H9 (cell line): ENCODE results near the gene LMLN. TPM values are rescaled to one million over a fixed set of nuclear protein-coding genes. Genes with fewer than 3 reads are reported as not detected.

ENCODE experiments used
- DNase-seq: peaks from one replicate; pipeline ENCODE4 v3.0.0-alpha.2; 2017
- H2AFZ ChIP-seq: one replicate; pipeline ENCODE4 v1.6.1; 2013; ENCODE audit warnings: mild to moderate bottlenecking, low read length, control low read depth, moderate library complexity
- H2AK5ac ChIP-seq: 2 replicates; pipeline ENCODE4 v1.6.1; 2013; ENCODE audit warnings: low read length, control low read depth, mixed read lengths; ENCODE audit not compliant: insufficient read length
- H2BK120ac ChIP-seq: one replicate; pipeline ENCODE4 v1.6.1; 2013; ENCODE audit warnings: low read depth, mild to moderate bottlenecking, low read length, control low read depth, inconsistent platforms; ENCODE audit not compliant: poor library complexity, severe bottlenecking
- H2BK12ac ChIP-seq: 2 replicates; pipeline ENCODE4 v1.6.1; 2013; ENCODE audit warnings: low read length, control low read depth, mixed read lengths, low read depth; ENCODE audit not compliant: insufficient read length
- H2BK15ac ChIP-seq: 2 replicates; pipeline ENCODE4 v1.6.1; 2013; ENCODE audit warnings: low read depth, low read length, control low read depth
- H2BK20ac ChIP-seq: one replicate; pipeline ENCODE4 v1.6.1; 2013; ENCODE audit warnings: low read depth, mild to moderate bottlenecking, low read length, control low read depth, inconsistent platforms; ENCODE audit not compliant: poor library complexity, severe bottlenecking
- H2BK5ac ChIP-seq: 2 replicates; pipeline ENCODE4 v1.6.1; 2013; ENCODE audit warnings: low read length, control low read depth, mixed read lengths; ENCODE audit not compliant: insufficient read length
- H3K14ac ChIP-seq: 2 replicates; pipeline ENCODE4 v1.6.1; 2013; ENCODE audit warnings: low read length, control low read depth; ENCODE audit not compliant: insufficient read depth
- H3K18ac ChIP-seq: 2 replicates; pipeline ENCODE4 v1.6.1; 2013; ENCODE audit warnings: low read depth, mild to moderate bottlenecking, mixed read lengths, low read length, control low read depth; ENCODE audit not compliant: insufficient read length
- H3K23ac ChIP-seq: 2 replicates; pipeline ENCODE4 v1.6.1; 2013; ENCODE audit warnings: low read length, control low read depth, mixed read lengths, low read depth; ENCODE audit not compliant: insufficient read length
- H3K23me2 ChIP-seq: 2 replicates; pipeline ENCODE4 v1.6.1; 2013; ENCODE audit warnings: low read depth, mild to moderate bottlenecking, mixed read lengths, low read length, control low read depth; ENCODE audit not compliant: insufficient read length, poor library complexity, severe bottlenecking
- H3K27ac ChIP-seq: 2 replicates; pipeline ENCODE4 v1.5.1; 2013; ENCODE audit warnings: low read length, control low read depth, mixed read lengths, low read depth; ENCODE audit not compliant: insufficient read length
- H3K27me3 ChIP-seq: 2 replicates; pipeline ENCODE4 v1.6.1; 2013; ENCODE audit warnings: low read length, control low read depth, inconsistent platforms; ENCODE audit not compliant: insufficient read depth
- H3K4ac ChIP-seq: 2 replicates; pipeline ENCODE4 v1.6.1; 2013; ENCODE audit warnings: low read depth, mild to moderate bottlenecking, control low read depth, inconsistent platforms, low read length, moderate library complexity
- H3K4me1 ChIP-seq: 2 replicates; pipeline ENCODE4 v1.6.1; 2013; ENCODE audit warnings: low read length, control low read depth, inconsistent platforms; ENCODE audit not compliant: insufficient read depth
- H3K4me2 ChIP-seq: 2 replicates; pipeline ENCODE4 v1.6.1; 2013; ENCODE audit warnings: low read length, control low read depth, mixed read lengths; ENCODE audit not compliant: insufficient read length, insufficient read depth
- H3K56ac ChIP-seq: 2 replicates; pipeline ENCODE4 v1.6.1; 2013; ENCODE audit warnings: low read depth, mild to moderate bottlenecking, mixed read lengths, low read length, control low read depth; ENCODE audit not compliant: insufficient read length
- H3K79me1 ChIP-seq: 2 replicates; pipeline ENCODE4 v1.6.1; 2013; ENCODE audit warnings: low read depth, mild to moderate bottlenecking, moderate library complexity, low read length, control low read depth, inconsistent platforms; ENCODE audit not compliant: insufficient read depth, poor library complexity, severe bottlenecking
- H3K79me2 ChIP-seq: 2 replicates; pipeline ENCODE4 v1.6.1; 2013; ENCODE audit warnings: low read length, control low read depth, inconsistent platforms; ENCODE audit not compliant: insufficient read depth
- H3K9ac ChIP-seq: 2 replicates; pipeline ENCODE4 v1.6.1; 2013; ENCODE audit warnings: low read length, control low read depth, mixed read lengths; ENCODE audit not compliant: insufficient read length; ENCODE audit errors: extremely low read depth
- H3K9me3 ChIP-seq: one replicate; pipeline ENCODE4 v1.6.1; 2013; ENCODE audit warnings: low read depth, low read length, inconsistent platforms; ENCODE audit not compliant: control insufficient read depth
- H3T11ph ChIP-seq: one replicate; pipeline ENCODE4 v1.6.1; 2013; ENCODE audit warnings: mild to moderate bottlenecking, low read length, control low read depth, inconsistent platforms
- H4K20me1 ChIP-seq: one replicate; pipeline ENCODE4 v1.6.1; 2013; ENCODE audit not compliant: control insufficient read depth, insufficient read length, insufficient read depth
- H4K5ac ChIP-seq: 2 replicates; pipeline ENCODE4 v1.6.1; 2013; ENCODE audit warnings: low read depth, mild to moderate bottlenecking, mixed read lengths, low read length, control low read depth; ENCODE audit not compliant: insufficient read length
- H4K8ac ChIP-seq: replicated peaks from 2 replicates; pipeline ENCODE4 v1.6.1; 2013; ENCODE audit warnings: low read length, control low read depth, mixed read lengths, low read depth; ENCODE audit not compliant: insufficient read length
- H4K91ac ChIP-seq: 2 replicates; pipeline ENCODE4 v1.6.1; 2013; ENCODE audit warnings: low read depth, mild to moderate bottlenecking, moderate library complexity, mixed read lengths, low read length, control low read depth; ENCODE audit not compliant: insufficient read length
- H3K27ac Mint-ChIP-seq, 3 experiments: 2 replicates in 2 of 3; 3 replicates in 1 of 3; pipeline ENCODE4 v1.8.0; 2020 to 2021; ENCODE audit warnings: mixed read lengths in 3 of 3, mild to moderate bottlenecking in 1 of 3, moderate library complexity in 1 of 3
- H3K27me3 Mint-ChIP-seq: 2 replicates; pipeline ENCODE4 v1.8.0; 2021; ENCODE audit warnings: low read depth, mild to moderate bottlenecking, moderate library complexity, mixed read lengths
- H3K36me3 Mint-ChIP-seq, 3 experiments: 2 replicates in 2 of 3; 3 replicates in 1 of 3; pipeline ENCODE4 v1.8.0; 2020 to 2021; ENCODE audit warnings: low read depth in 3 of 3, mixed read lengths in 3 of 3; ENCODE audit not compliant: insufficient read depth in 1 of 3
- H3K4me1 Mint-ChIP-seq, 2 experiments: 2 replicates each; pipeline ENCODE4 v1.8.0; 2020; ENCODE audit warnings: mixed read lengths in 2 of 2
- H3K4me3 Mint-ChIP-seq, 2 experiments: 2 replicates in 1 of 2; 3 replicates in 1 of 2; pipeline ENCODE4 v1.8.0; 2020 to 2021; ENCODE audit warnings: mild to moderate bottlenecking in 2 of 2, mixed read lengths in 2 of 2, moderate library complexity in 1 of 2
- H3K9me3 Mint-ChIP-seq, 2 experiments: 2 replicates in 1 of 2; 3 replicates in 1 of 2; pipeline ENCODE4 v1.8.0; 2020; ENCODE audit warnings: mild to moderate bottlenecking in 2 of 2, mixed read lengths in 2 of 2, moderate library complexity in 1 of 2
- WGBS: extraction: QIAGEN DNeasy Blood & Tissue Kit; methylation state at CpG from one replicate; pipeline ENCODE4 v1.1.7; 2013; ENCODE audit warnings: missing lambda C conversion rate, low lambda C conversion rate, mixed read lengths; ENCODE audit not compliant: insufficient read length; ENCODE audit errors: extremely low coverage; 5-methylcytosine and 5-hydroxymethylcytosine counted together
- total RNA-seq: library from RNA; stranded (reverse); gene quantifications from 2 replicates; pipeline ENCODE4 v1.2.1, GENCODE V29; 2021
- TF ChIP-seq, protein P1 (sequence below): fragments of 200-600 bp; sonication (generic); conservative IDR thresholded peaks from 3 replicates; pipeline ENCODE4 v1.8.0; 2021; ENCODE audit warnings: antibody characterized with exemption, mild to moderate bottlenecking

LMLN gene
- total RNA-seq, 1 experiment from 2014 or later, result 3.8 TPM

- H3K4me1 ChIP-seq, result no peaks in the 10 kb centered on the region
- no peaks in the 10 kb centered on the region for H3K9me3 Mint-ChIP-seq
Observed at GRCh38 chr3:198065897-198066296, 105.9 kb downstream of the LMLN start.

More at GRCh38 chr3:198065897-198066296, 105.9 kb downstream of the LMLN start:
- H3K23ac ChIP-seq, result no peak overlapping the region
- H3K4me1 Mint-ChIP-seq, result peaks cover 6% of the 10 kb centered on the region in 2 experiments
- TF ChIP-seq, protein P1, sequence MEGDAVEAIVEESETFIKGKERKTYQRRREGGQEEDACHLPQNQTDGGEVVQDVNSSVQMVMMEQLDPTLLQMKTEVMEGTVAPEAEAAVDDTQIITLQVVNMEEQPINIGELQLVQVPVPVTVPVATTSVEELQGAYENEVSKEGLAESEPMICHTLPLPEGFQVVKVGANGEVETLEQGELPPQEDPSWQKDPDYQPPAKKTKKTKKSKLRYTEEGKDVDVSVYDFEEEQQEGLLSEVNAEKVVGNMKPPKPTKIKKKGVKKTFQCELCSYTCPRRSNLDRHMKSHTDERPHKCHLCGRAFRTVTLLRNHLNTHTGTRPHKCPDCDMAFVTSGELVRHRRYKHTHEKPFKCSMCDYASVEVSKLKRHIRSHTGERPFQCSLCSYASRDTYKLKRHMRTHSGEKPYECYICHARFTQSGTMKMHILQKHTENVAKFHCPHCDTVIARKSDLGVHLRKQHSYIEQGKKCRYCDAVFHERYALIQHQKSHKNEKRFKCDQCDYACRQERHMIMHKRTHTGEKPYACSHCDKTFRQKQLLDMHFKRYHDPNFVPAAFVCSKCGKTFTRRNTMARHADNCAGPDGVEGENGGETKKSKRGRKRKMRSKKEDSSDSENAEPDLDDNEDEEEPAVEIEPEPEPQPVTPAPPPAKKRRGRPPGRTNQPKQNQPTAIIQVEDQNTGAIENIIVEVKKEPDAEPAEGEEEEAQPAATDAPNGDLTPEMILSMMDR, result no peak
- no peak overlapping the region for H3K27ac ChIP-seq
- no peak overlapping the region for H2BK20ac ChIP-seq
- H3K4me2 ChIP-seq, result no peak overlapping the region
- no peak overlapping the region for H4K91ac ChIP-seq
- H3K9ac ChIP-seq, result no peak overlapping the region
- no peaks in the 10 kb centered on the region for H3K36me3 Mint-ChIP-seq
- H3K56ac ChIP-seq, result no peak overlapping the region
- H3K79me1 ChIP-seq, result no peaks in the 10 kb centered on the region
- no peak overlapping the region for H3K4me3 Mint-ChIP-seq
- H3K4ac ChIP-seq, result no peak overlapping the region
- no peaks in the 10 kb centered on the region for H3K79me2 ChIP-seq
- no peak overlapping the region for H4K5ac ChIP-seq
- DNase-seq, result no peak
- H3K18ac ChIP-seq, result no peak overlapping the region
- H2BK5ac ChIP-seq, result no peak overlapping the region
- H3K9me3 ChIP-seq, result no peaks in the 10 kb centered on the region
- H2BK12ac ChIP-seq, result no peak overlapping the region
- no peak overlapping the region for H2AFZ ChIP-seq
- no peak overlapping the region for H2AK5ac ChIP-seq
- no peak overlapping the region for H3T11ph ChIP-seq
- no peak overlapping the region for H2BK120ac ChIP-seq
- H2BK15ac ChIP-seq, result no peak overlapping the region
- no CpG with 5 or more reads among the region's 2 CpGs for WGBS
- no peaks in the 10 kb centered on the region for H3K23me2 ChIP-seq
- no peaks in the 10 kb centered on the region for H3K27me3 ChIP-seq
- H3K27me3 Mint-ChIP-seq, result peaks cover 11% of the 10 kb centered on the region
- H4K8ac ChIP-seq, result no peak overlapping the region
- no peak overlapping the region for H3K14ac ChIP-seq
- no peaks in the 10 kb centered on the region for H4K20me1 ChIP-seq
- no peak overlapping the region for H3K27ac Mint-ChIP-seq
